HepG2 (cell line): ENCODE measurements around the gene CA10.

Experiments used
- ARNTL ChIP-seq: sonication (generic); formaldehyde crosslinking; IDR thresholded peaks from 2 replicates; pipeline ENCODE4 v1.4.0; 2020; ENCODE audit warnings: mild to moderate bottlenecking, missing genetic modification reagents
- GABPB1 ChIP-seq: IDR thresholded peaks from 2 replicates; pipeline ENCODE4 v1.6.1; 2016; ENCODE audit warnings: mild to moderate bottlenecking, missing genetic modification reagents, moderate library complexity, missing compliant biosample characterization
- HOXA7 ChIP-seq: sonication (generic); formaldehyde crosslinking; IDR thresholded peaks from 2 replicates; pipeline ENCODE4 v1.8.1; 2022; ENCODE audit warnings: mild to moderate bottlenecking, missing genetic modification reagents, moderate library complexity
- SAFB2 ChIP-seq: sonication (generic); formaldehyde crosslinking; IDR thresholded peaks from 2 replicates; pipeline ENCODE4 v1.5.1; 2020; ENCODE audit warnings: missing genetic modification reagents, low read depth, mild to moderate bottlenecking, borderline replicate concordance
- TAF1 ChIP-seq: sonication (generic); formaldehyde crosslinking; IDR thresholded peaks from 2 replicates; pipeline ENCODE4 v1.4.0; 2020; ENCODE audit warnings: missing genetic modification reagents
- ZFP36 ChIP-seq: fragments of 150-350 bp; IDR thresholded peaks from 2 replicates; pipeline ENCODE4 v1.6.1; 2018; ENCODE audit warnings: borderline replicate concordance, low read length, low read depth; ENCODE audit not compliant: partially characterized antibody
- ZNF746 ChIP-seq: sonication (generic); formaldehyde crosslinking; IDR thresholded peaks from 2 replicates; pipeline ENCODE4 v1.8.0; 2022; ENCODE audit warnings: mild to moderate bottlenecking, missing genetic modification reagents
- TF ChIP-seq, protein P1 (sequence below): sonication (generic); formaldehyde crosslinking; IDR thresholded peaks from 2 replicates; pipeline ENCODE4 v1.8.0; 2022; ENCODE audit warnings: mild to moderate bottlenecking, missing genetic modification reagents
- TF ChIP-seq, protein P2 (sequence below): conservative IDR thresholded peaks from 2 replicates; pipeline ENCODE4 v1.6.1; 2018; ENCODE audit warnings: missing genetic modification reagents
- TF ChIP-seq, protein P3 (sequence below): IDR thresholded peaks from 2 replicates; pipeline ENCODE4 v1.6.1; 2012; ENCODE audit warnings: inconsistent platforms

DNA sequence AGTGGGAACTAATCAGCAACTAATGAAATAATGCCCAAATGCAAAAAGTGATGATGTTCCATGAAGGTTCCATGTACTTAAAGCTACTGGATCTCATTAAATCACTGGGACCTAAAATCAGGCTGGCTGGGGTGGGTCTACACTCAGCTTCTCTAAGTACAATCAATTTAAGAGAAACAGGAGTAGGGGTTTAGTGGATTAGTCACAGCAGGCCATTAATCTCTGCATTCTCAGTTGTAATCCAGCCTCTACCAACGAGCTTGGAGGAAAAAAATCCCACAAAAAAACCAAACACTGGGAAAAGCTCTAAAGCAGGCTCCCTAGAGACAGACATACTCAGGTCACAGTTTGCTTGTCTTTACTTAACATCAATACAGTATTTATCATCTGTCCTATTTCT, 15.0 kb downstream of the CA10 start:
- TF ChIP-seq HOXA7 (CRISPR knock-in tag): no peak
- TF ChIP-seq ZFP36: no peak
- no peak for TF ChIP-seq TAF1
- TF ChIP-seq, protein P1, sequence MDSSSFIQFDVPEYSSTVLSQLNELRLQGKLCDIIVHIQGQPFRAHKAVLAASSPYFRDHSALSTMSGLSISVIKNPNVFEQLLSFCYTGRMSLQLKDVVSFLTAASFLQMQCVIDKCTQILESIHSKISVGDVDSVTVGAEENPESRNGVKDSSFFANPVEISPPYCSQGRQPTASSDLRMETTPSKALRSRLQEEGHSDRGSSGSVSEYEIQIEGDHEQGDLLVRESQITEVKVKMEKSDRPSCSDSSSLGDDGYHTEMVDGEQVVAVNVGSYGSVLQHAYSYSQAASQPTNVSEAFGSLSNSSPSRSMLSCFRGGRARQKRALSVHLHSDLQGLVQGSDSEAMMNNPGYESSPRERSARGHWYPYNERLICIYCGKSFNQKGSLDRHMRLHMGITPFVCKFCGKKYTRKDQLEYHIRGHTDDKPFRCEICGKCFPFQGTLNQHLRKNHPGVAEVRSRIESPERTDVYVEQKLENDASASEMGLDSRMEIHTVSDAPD (CRISPR knock-in tag): no peak
- TF ChIP-seq, protein P2, sequence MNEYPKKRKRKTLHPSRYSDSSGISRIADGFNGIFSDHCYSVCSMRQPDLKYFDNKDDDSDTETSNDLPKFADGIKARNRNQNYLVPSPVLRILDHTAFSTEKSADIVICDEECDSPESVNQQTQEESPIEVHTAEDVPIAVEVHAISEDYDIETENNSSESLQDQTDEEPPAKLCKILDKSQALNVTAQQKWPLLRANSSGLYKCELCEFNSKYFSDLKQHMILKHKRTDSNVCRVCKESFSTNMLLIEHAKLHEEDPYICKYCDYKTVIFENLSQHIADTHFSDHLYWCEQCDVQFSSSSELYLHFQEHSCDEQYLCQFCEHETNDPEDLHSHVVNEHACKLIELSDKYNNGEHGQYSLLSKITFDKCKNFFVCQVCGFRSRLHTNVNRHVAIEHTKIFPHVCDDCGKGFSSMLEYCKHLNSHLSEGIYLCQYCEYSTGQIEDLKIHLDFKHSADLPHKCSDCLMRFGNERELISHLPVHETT: no peak
- no peak for TF ChIP-seq SAFB2 (CRISPR knock-in tag)
- no peak for TF ChIP-seq ARNTL (CRISPR knock-in tag)
- TF ChIP-seq GABPB1 (CRISPR knock-in tag): no peak
- TF ChIP-seq, protein P3, sequence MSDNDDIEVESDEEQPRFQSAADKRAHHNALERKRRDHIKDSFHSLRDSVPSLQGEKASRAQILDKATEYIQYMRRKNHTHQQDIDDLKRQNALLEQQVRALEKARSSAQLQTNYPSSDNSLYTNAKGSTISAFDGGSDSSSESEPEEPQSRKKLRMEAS: no peak
- no peak for TF ChIP-seq ZNF746 (CRISPR knock-in tag)
